Measurements from ENCODE around the gene PRKAB1.
"Not testable (repeated sequence)": the region's sequence is repeated elsewhere in the genome, so short reads cannot be mapped to it uniquely, and the experiment has no call there.

Gene PRKAB1

GRCh38 chr12:119685375-119685774 is 17.4 kb downstream of the PRKAB1 start:
- no peak for DNase-seq

DNA sequence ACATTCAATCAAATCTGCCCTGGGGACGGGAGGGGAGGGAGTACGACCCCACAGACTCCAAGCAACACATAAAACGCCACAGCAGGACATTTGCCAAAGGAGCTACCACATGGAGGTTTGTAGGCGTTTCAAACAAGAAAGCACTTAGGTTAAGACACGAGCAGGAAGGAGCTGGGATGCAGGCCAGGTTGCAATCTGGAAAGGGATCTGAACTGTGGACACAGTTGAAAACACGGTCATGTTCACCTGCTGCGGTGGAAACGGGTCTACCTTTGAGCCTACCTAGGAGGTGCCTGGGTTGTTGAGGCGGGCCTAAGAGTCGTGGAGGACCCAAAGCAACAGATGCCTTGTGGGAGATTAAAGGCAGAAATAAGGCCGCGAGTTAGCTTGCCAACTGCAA is 18.4 kb downstream of the PRKAB1 start:
- DNase-seq, result no peak

GRCh38 chr12:119686776-119687175 is 18.8 kb downstream of the PRKAB1 start:
- DNase-seq, result no peak

- no peak for DNase-seq
Observed at GRCh38 chr12:119687406-119687805, 19.5 kb downstream of the PRKAB1 start.

- no peak for DNase-seq
Observed at GRCh38 chr12:119687879-119688278, 19.9 kb downstream of the PRKAB1 start.

GRCh38 chr12:119689935-119690500 is 22.1 kb downstream of the PRKAB1 start:
- DNase-seq, result no peak

DNA sequence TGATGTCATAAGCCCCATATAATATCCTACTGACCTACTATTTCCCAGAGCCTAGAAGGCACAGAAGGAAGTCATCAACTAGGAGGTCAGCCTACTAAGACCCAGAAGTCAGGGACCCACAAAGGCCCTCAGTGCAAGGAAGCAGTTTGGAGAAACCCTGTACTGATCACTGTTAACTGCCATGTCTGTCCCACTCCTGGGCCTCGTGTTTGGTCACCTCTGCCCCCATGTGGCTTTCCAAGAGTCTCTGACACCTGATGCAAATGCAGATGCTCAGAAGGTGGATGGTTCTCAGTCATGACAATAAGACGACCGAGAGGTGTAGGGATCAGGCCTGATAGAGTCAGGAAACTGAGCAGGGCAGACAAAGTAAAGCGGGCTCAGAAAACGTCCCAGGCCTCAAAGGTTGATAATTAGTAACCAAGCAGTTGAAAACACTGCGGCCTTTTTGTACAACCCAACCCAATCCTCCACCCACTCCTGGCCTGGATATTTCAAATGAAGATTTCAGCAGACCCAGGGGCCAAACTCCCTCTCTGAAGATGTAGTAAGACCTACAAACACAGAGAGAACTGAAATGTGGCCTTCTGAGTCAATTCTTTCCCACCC is 23.4 kb downstream of the PRKAB1 start:
- DNase-seq, result no peak

GRCh38 chr12:119692410-119692809 is 24.5 kb downstream of the PRKAB1 start:
- DNase-seq, result peak; percentile 59 to 82

GRCh38 chr12:119692997-119693396 is 25.1 kb downstream of the PRKAB1 start:
- DNase-seq, result peak; percentile 37 to 87

- DNase-seq, result no peak
Observed at GRCh38 chr12:119693511-119693910, 25.6 kb downstream of the PRKAB1 start.

DNA sequence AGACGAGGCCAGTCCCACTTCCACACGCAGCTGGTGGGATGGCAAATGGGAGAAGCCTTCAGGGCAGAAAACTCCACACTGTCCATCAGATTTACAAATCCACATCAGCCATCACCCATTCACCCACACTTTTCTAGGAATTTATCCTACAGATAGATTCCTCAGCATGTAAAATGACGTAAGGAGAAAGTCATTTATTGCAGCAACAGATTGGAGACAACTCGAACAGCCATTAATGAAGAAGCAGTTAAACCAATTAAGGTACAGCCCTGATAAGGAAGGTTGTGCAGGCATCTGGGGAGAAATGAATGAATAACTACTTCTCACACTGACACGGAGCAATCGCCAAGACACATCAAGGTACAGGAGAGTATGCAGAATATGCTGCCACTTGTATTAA is 26.2 kb downstream of the PRKAB1 start:
- DNase-seq, result no peak

- no peak for DNase-seq
Observed at GRCh38 chr12:119695034-119695433, 27.1 kb downstream of the PRKAB1 start.

DNA sequence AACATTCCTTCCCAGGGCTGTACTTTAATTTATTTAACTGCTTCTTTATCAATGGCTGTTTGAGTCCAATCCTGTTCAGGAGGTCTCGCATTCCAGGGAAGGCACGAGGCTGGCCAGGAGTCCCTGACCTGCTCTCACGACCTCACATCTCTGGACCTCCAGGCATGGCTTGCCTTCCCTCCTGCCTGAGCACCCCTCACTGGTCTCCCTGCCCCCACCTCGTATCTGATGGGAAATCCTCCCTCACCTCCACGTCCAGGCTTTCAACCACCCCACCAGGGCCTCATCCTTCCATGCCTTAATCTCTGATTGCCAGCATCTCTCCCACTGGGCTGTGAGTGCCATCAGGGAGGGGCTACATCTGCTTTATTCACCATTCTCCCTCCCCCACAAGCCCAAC is 29.0 kb downstream of the PRKAB1 start:
- no peak for DNase-seq

DNA sequence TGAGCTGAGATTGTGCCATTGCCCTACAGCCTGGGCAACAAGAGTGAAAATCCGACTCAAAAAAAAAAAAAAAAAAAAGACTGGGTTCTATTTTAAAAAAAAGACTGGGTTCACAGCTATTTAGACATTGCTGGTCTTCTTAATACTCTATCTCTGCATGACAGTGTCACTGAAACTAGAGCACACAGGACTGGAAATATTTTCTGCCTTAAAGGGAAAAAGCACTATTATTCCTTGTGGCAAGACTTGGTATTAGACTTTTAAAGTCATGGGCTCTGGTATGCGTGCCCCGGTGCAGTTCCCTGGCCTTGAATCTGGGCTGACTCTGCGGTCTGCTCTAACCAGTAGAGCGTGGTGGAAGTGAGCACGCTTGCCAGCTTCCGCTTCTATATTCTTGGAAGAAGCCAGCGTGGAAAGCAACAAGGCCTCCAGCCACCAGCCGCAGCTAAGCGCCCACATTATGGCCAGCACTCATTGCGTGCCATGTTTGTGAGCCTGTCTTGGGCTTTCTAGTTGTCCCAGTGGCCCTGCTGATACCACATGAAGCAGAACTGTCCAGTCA is 31.3 kb downstream of the PRKAB1 start:
- no peak for DNase-seq

GRCh38 chr12:119700078-119700477 is 32.1 kb downstream of the PRKAB1 start:
- DNase-seq, result no peak

DNA sequence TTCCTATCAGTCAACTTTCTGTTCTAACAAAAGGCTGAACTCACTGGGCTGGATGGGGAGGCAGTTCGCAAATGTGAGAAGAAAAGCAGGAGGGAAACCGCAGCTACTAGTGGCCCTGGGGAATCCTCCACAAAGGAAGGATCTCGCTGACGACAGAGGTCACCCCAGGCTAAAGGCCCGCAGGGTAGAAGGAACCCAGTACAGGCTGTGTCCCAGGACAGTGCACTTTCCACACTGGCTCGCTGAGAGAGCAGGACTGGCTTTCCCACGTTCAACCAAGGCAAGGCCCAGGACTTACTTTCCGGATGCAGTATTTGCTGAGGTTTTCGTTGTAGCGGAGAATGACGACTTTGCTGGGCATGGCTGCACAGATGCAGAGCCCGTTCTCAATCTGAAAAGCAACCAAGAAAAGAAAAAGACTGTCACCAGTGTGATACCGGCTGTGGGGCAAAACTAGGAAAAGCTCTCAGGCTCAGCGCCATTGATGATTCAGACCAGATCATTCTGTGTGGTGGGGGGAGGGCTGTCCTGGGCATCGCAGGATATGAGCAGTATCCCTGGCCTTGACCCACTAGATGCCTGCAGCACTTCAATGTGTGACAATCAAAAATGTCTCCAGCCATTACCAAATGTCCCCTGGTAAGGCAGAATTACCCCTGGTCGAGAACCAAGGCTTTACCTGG is 36.3 kb downstream of the PRKAB1 start:
- DNase-seq, result no peak

DNA sequence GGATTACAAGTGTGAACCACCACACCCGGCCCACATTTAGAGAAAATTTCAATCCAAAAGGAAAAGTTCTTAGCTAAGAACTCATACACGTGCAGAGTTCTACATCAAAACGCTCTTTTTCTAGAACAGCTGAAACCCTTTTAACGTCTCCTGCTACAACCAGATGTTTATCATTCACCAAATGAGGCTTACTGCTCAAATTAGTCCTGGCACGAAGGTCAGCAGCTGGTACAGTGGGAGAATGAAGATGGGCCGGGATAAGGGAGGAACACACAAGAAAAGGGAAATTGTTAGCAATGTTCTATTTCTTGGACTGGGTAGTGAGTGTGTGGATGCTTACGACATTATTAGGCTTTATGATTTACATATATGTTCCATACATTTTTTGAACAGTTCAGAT is 37.2 kb downstream of the PRKAB1 start:
- no peak for DNase-seq

DNA sequence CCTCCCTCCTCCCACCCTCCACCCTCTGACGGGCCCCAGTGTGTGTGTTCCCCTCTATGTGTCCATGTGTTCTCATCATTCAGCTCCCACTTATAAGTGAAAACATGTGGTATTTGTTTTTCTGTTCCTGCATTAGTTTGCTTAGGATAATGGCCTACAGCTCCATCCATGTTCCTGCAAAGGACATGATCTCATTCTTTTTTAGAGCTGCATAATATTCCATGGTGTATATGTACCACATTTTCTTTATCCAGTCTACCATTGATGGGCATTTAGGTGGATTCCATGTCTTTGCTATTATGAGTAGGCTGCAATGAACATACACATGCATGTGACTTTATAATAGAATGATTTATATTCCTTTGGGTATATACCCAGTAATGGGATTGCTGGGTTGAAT is 38.5 kb downstream of the PRKAB1 start:
- DNase-seq, result not testable (repeated sequence)

DNA sequence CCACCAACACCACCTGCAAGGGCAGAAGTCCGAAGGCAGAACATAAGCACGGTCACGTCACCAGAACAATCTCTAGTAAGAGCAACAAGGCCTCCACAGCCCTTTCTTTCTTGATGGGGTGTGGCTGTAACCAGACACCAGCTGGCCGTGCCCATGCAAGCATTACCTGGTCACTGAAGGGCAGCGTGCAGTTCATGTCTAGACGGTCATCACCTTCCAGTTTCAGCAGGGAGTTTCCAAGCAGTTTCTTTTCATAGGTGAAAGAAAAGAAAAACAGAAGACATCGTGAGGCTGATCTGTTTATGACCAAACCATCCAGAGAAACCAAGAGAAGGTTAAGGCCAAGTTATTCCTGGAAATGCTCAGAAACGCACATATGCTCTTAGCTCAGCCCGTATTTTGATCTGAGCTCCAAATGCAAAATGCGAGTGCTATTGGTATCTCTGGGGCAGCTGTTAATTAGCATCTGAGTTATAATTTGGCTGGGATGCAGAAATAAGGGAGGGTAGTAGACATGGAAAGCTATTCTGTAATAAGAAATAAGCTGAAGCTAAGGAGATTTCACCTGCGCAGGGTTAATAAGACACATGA is 42.5 kb downstream of the PRKAB1 start:
- no peak for DNase-seq

DNA sequence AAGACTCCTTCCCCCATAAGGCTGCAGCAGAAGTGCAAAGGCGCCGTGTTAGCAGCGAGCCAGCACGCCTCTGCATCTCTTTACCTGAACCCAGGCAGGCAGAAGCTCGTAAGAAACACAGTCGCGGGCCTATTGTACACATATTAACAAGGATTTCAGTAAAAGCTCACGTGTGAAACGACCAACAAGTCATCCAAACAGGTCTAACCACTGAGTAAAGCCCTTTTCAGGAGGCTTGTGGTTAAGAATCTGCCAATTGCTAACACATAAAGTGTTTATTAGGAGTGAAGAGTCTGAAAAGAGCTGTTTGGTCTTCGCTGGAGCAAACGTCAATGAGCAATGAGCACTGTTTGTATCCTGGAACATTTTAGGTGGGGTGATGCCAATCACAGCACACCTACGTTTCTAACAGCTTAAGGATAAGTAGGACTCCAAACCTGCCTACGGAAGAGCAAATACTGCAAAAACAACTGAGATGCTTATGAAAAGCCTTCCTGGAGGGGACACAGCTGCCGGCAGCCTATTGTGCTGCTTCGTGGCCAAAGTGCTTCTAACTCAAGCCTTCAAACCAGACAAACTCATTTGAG is 43.1 kb downstream of the PRKAB1 start:
- DNase-seq, result no peak

- DNase-seq, result no peak
Observed at GRCh38 chr12:119711693-119712092, 43.8 kb downstream of the PRKAB1 start.

GRCh38 chr12:119712721-119713120 is 44.8 kb downstream of the PRKAB1 start:
- no peak for DNase-seq

GRCh38 chr12:119713551-119714031 is 45.7 kb downstream of the PRKAB1 start:
- DNase-seq, result no peak
